ENCODE data around the gene TOE1.

The TOE1 gene

GRCh38 chr1:45332346-45332720 is 7.6 kb upstream of the TOE1 start:
- H3K9me2 ChIP-seq (ENCODE audit: low read depth, low read length), result no peaks in the 10 kb centered on the region
- peaks cover 40% of the 10 kb centered on the region for H3K36me3 ChIP-seq (ENCODE audit: insufficient read depth, low read length)
- H3K79me2 ChIP-seq (ENCODE audit: insufficient read depth, low read length), result no peaks in the 10 kb centered on the region
- H3K4me3 ChIP-seq (ENCODE audit: low read depth, low read length, poor library complexity, severe bottlenecking), result no peak overlapping the region
- no peaks in the 10 kb centered on the region for H3K9me3 ChIP-seq (ENCODE audit: low read length)
- no peak overlapping the region for H2AFZ ChIP-seq (ENCODE audit: low read length)
- no peaks in the 10 kb centered on the region for H3K27me3 ChIP-seq (ENCODE audit: insufficient read depth, low read length)
- TF ChIP-seq CTCF (IDR thresholded peaks at IDR 0.05; ENCODE audit: low read length), result no peak
- TF ChIP-seq EZH2 (IDR thresholded peaks at IDR 0.05; ENCODE audit: borderline replicate concordance, low read length), result no peak
- no peak overlapping the region for H3K9ac ChIP-seq (ENCODE audit: low read length)
- peaks cover 22% of the 10 kb centered on the region for H3K4me1 ChIP-seq (ENCODE audit: insufficient read depth, low read length, severe bottlenecking)
- no peak overlapping the region for H3K27ac ChIP-seq (ENCODE audit: low read depth, low read length, poor library complexity, severe bottlenecking)
- no peaks in the 10 kb centered on the region for H3F3A ChIP-seq (ENCODE audit: insufficient read depth, low read length)
- H4K20me1 ChIP-seq (ENCODE audit: insufficient read depth, low read length), result no peaks in the 10 kb centered on the region
- H3K4me2 ChIP-seq (ENCODE audit: low read length), result no peak overlapping the region

GRCh38 chr1:45334308-45335245 is 5.4 kb upstream of the TOE1 start:
- peak overlapping the region; percentile 20 for H3K27ac ChIP-seq (ENCODE audit: low read depth, low read length, poor library complexity, severe bottlenecking)
- H3K4me2 ChIP-seq (ENCODE audit: low read length), result no peak overlapping the region

GRCh38 chr1:45335855-45336324 is 4.1 kb upstream of the TOE1 start:
- H3K4me2 ChIP-seq (ENCODE audit: low read length), result no peak overlapping the region
- H3F3A ChIP-seq (ENCODE audit: insufficient read depth, low read length), result no peaks in the 10 kb centered on the region
- H3K9me2 ChIP-seq (ENCODE audit: low read depth, low read length), result no peaks in the 10 kb centered on the region
- peaks cover 5% of the 10 kb centered on the region for H3K79me2 ChIP-seq (ENCODE audit: insufficient read depth, low read length)
- H4K20me1 ChIP-seq (ENCODE audit: insufficient read depth, low read length), result no peaks in the 10 kb centered on the region
- H3K4me1 ChIP-seq (ENCODE audit: insufficient read depth, low read length, severe bottlenecking), result peaks cover 25% of the 10 kb centered on the region
- no peak overlapping the region for H2AFZ ChIP-seq (ENCODE audit: low read length)
- H3K36me3 ChIP-seq (ENCODE audit: insufficient read depth, low read length), result peaks cover 29% of the 10 kb centered on the region
- H3K4me3 ChIP-seq (ENCODE audit: low read depth, low read length, poor library complexity, severe bottlenecking), result no peak overlapping the region
- H3K27me3 ChIP-seq (ENCODE audit: insufficient read depth, low read length), result no peaks in the 10 kb centered on the region
- H3K9me3 ChIP-seq (ENCODE audit: low read length), result no peaks in the 10 kb centered on the region
- H3K9ac ChIP-seq (ENCODE audit: low read length), result no peak overlapping the region
- TF ChIP-seq EZH2 (IDR thresholded peaks at IDR 0.05; ENCODE audit: borderline replicate concordance, low read length), result no peak
- TF ChIP-seq CTCF (IDR thresholded peaks at IDR 0.05; ENCODE audit: low read length), result no peak
- H3K27ac ChIP-seq (ENCODE audit: low read depth, low read length, poor library complexity, severe bottlenecking), result no peak overlapping the region

More at GRCh38 chr1:45334308-45335245, 5.4 kb upstream of the TOE1 start:
- no peak overlapping the region; the same call in 1 of the 2 replicates for H3K9ac ChIP-seq (ENCODE audit: low read length)
- no peaks in the 10 kb centered on the region for H3K9me2 ChIP-seq (ENCODE audit: low read depth, low read length)
- H3K4me3 ChIP-seq (ENCODE audit: low read depth, low read length, poor library complexity, severe bottlenecking), result no peak overlapping the region
- H3K9me3 ChIP-seq (ENCODE audit: low read length), result no peaks in the 10 kb centered on the region
- no peaks in the 10 kb centered on the region for H3K27me3 ChIP-seq (ENCODE audit: insufficient read depth, low read length)
- peaks cover 20% of the 10 kb centered on the region for H3K4me1 ChIP-seq (ENCODE audit: insufficient read depth, low read length, severe bottlenecking)
- no peaks in the 10 kb centered on the region for H4K20me1 ChIP-seq (ENCODE audit: insufficient read depth, low read length)
- no peaks in the 10 kb centered on the region for H3F3A ChIP-seq (ENCODE audit: insufficient read depth, low read length)
- TF ChIP-seq EZH2 (IDR thresholded peaks at IDR 0.05; ENCODE audit: borderline replicate concordance, low read length), result no peak
- peak; percentile 20; the same call in 1 of the 2 replicates for TF ChIP-seq CTCF (IDR thresholded peaks at IDR 0.05; ENCODE audit: low read length)
- H3K79me2 ChIP-seq (ENCODE audit: insufficient read depth, low read length), result no peaks in the 10 kb centered on the region
- H3K36me3 ChIP-seq (ENCODE audit: insufficient read depth, low read length), result peaks cover 33% of the 10 kb centered on the region
- no peak overlapping the region for H2AFZ ChIP-seq (ENCODE audit: low read length)

Data from OCI-LY1 (cell line).